Hematopoietic multipotent progenitor cell treated with erythropoietin and hydrocortisone succinate and interleukin-3 and kit ligand, for 17 days (in vitro differentiated cells): ENCODE data around the gene SCFD2.

Experiments used
- DNase-seq: peaks from one replicate; pipeline ENCODE4 v3.0.0-alpha.2; 2015; ENCODE audit warnings: low spot score

The SCFD2 gene

GRCh38 chr4:52956691-52957090 lies 409.2 kb downstream of the SCFD2 start:
- no peak for DNase-seq

- no peak for DNase-seq
Measured at GRCh38 chr4:52954560-52955170, 411.2 kb downstream of the SCFD2 start.

- no peak for DNase-seq
Measured at GRCh38 chr4:52952540-52952939, 413.3 kb downstream of the SCFD2 start.

DNA sequence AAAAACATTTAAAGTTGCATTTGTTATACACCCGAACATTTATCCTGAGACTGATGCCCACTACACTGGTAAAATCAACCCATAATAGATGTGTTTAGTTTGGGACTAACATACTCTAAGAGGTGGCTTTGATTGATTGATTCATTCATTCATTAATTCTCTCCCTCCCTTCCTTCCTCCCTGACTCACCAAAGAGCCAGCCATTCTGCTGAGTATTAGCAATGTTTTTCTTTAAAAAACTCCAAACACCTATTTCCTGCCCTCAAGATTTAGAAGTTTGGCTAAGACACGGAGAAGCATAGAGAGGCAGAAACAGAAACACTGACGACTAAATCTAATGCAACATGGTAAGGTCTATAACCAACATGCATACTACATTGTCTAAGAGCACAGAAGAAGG lies 414.8 kb downstream of the SCFD2 start:
- no peak for DNase-seq

DNA sequence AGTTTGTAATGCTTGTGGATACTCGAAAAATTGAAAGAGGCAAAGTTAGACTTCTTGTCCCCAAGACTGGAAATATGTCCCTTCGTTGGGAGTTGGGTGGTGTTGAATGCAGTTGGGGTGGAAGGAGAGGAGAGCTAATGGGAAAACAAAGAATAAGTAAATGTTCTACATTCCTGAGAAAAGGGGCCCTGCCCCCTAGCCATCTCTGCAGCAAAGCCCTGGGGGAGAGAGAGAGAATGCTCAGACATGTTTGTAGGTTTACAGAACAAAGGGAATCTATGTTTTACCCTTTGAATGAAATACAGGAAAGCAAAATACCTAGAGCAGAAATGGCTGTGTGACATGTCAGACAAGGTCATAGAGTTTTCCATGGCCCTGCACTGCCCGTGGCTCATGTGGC lies 415.6 kb downstream of the SCFD2 start:
- DNase-seq: no peak

DNA sequence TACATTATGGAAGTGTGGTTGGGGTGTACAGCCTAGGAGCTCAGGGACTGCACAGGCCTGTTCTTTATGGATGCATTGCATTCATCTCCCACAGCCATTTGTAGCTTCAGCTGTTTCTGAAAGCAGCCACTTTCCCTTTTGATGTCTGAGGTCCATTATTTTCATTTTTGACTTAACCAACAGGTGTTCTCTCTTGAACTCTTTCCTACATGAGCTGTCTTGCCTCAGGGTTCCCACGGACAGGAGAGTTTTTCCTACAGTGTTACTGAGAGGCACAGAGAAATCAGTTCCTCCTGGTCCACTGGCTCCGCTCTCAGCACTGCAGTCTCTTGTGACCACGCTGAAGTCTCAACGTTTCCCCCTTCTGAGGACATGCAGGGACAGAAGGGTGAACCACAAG lies 416.5 kb downstream of the SCFD2 start:
- no peak for DNase-seq

- no peak for DNase-seq
Measured at GRCh38 chr4:52948057-52948423, 417.8 kb downstream of the SCFD2 start.

GRCh38 chr4:52947401-52948056 lies 418.3 kb downstream of the SCFD2 start:
- DNase-seq: no peak

DNA sequence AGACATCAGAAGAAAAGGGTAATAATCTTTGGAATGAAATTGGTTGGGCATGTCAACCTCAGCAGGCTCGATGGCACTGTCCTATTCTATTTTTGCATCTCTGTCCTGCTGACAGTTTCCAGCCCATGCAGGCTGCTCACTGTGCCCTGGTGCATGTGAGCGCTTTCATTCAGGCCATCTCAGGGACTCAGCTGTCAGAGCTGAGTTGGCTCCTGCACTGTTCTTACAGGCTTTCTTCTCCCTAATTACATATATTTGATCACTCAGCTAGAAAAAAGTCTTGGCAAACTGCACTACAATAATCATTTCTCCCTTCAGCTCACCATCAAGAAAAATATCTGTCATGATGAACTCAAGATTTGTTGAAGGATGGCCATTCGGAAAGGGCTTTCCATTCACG lies 419.0 kb downstream of the SCFD2 start:
- DNase-seq: no peak

- no peak for DNase-seq
Measured at GRCh38 chr4:52945982-52946381, 419.9 kb downstream of the SCFD2 start.

DNA sequence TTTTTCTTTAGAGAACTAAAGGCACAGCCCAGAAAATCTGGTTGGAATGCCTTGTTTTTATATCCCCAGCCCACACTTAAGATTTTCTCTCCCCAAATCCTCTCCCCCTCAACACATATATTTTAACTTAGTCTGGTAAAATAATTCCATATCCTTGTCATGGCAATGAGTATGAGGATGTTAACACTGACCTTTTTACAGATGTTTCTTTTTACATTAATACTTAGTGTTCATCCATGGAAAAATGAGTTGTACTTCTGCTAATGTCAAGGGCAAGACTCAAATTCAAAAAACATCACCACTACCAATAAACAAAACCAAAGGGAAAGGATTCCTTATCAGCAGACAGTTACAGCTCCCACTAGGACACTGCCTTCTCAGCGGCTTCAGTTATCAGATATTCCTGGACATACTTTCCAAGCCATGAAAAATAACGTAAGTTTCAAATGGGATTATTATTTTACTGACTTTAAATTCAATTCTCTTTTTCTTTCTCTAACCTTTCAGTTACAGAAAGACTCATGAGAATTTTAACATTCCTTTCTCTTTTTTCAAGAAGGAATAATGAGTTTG lies 420.4 kb downstream of the SCFD2 start:
- DNase-seq: no peak

GRCh38 chr4:52943677-52944076 lies 422.2 kb downstream of the SCFD2 start:
- no peak for DNase-seq

- no peak for DNase-seq
Measured at GRCh38 chr4:52942936-52943335, 422.9 kb downstream of the SCFD2 start.

DNA sequence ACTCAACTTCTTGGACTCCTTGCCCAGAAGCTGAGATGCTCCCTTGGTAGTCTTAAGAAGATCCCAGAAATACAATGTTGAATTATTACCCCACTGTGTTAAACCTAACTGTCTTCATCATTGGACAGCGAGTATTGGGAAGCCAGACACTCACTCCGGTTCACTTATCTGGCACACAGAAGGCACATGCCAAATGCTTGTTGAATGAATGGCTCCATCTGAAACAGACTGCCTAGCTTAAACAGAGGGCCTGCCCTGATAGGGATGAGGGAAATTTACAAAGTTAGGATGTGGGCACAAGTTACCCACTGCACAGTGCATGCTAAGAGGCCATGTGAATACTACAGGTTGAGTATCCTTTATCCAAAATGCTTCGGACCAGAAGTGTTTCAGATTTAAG lies 424.4 kb downstream of the SCFD2 start:
- no peak for DNase-seq

GRCh38 chr4:52939739-52940138 lies 426.1 kb downstream of the SCFD2 start:
- DNase-seq: no peak

- no peak for DNase-seq
Measured at GRCh38 chr4:52939325-52939724, 426.5 kb downstream of the SCFD2 start.

DNA sequence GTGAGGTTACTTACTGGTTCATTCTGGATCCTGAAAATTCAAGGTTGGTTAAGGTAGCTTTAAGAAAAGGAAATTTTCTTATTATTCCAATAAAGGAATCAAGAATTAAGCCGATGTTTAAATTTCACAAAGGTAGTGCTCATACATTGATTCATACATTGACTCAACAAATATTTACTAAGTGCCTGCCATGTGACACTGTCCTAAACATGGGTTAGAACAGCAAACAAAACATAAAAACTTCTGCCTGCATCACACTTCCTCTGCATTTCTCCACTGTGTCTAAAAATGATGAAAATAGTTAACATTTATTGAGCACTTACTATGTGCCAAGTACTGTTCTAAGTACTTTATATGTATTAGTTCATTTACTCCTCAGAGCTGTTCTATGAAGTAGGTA lies 428.0 kb downstream of the SCFD2 start:
- no peak for DNase-seq

DNA sequence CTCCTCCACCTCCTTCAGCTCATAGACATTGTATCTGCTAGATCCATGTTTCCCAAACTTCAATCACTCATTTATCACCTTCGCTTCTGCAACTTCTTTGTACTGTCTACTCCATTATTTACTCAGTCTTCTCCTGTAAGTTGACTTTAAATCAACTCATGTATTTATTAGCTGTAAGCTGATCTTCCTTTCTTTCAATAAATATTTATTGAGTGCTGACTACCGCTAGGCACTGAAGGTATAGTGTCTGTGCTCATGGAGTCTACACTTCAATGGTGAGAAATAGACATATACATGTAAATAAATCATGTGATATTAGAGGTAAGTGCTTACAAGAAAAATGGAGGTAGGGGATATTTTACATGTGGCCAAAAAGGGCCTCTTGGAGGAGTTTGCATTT lies 429.1 kb downstream of the SCFD2 start:
- DNase-seq: no peak

- DNase-seq: no peak
Measured at GRCh38 chr4:52935317-52935716, 430.5 kb downstream of the SCFD2 start.

GRCh38 chr4:52933738-52934137 lies 432.1 kb downstream of the SCFD2 start:
- DNase-seq: no peak

DNA sequence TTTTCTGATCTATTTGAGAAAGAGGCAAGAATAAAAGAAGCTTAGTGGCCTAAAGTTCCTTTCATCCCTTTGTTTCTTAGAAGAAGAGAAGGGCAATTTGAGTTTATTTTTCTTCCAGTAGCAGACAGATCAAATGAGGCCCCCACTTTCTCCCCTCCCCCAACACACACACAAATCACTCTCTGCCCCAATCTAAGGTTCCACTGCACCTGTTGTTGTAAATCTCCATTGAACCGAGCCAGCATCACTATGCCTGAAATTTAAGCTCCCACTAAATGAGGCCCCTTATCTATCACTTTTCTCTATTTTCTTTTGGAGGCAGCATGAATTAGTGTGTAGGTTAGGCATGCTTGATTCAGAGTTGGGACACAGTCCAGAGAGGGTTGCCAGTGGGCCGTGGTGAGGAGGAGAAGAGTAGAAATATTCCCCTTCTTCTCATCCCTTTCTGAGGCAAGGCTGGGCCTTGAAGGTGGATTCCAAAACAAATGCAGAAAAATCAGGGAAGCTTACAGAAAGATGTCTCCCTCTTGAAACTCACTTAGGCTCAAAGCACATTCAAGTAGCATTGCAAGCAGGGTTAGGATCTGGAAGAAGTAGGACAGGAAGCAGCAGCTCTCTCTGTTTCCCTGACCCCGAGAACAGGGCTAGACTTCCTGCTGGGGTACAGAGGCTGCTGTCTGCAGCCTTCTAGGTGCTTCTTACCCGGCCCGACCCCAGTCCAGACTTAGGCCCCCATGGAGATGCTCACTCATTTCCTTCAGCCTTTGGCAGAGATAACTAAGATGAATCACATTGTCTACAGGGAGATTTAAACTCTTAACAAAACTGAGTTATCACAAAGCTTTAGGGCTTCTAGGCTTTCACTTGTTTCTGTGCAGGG lies 433.0 kb downstream of the SCFD2 start:
- DNase-seq: no peak

DNA sequence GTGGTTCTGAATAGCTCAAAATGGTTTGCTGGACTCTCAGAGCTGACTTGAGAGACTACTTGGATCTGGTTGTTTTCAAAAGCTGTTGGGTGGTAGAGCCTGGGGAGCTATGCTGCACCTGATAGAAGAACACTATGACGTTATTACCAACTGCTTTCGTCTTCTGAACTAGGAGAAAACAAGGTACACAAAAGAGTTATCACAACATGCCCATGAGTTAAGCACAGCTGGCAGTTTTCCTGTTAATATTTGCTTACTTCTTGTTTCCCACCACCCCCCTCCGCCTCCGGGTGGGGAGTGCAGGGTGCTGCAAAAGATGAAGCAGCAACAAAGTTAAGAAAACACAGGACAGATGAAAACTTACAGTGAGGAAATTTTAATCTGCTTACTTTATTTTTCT lies 434.6 kb downstream of the SCFD2 start:
- DNase-seq: no peak
